ENCODE results near the gene UMOD.

Gene UMOD

GRCh38 chr16:20387978-20388377 is 35.5 kb upstream of the UMOD start (continued):
- no peak for TF ChIP-seq CSRNP3 (CRISPR knock-in tag; IDR thresholded peaks at IDR 0.05)
- TF ChIP-seq ISL1 (CRISPR knock-in tag; IDR thresholded peaks at IDR 0.05) = no peak
- no peak for TF ChIP-seq TCF4 (CRISPR knock-in tag; IDR thresholded peaks at IDR 0.05; ENCODE audit: borderline replicate concordance)
- no peak for TF ChIP-seq TSHZ2 (CRISPR knock-in tag; IDR thresholded peaks at IDR 0.05)
- no peak for TF ChIP-seq ZNF565 (CRISPR knock-in tag; conservative IDR thresholded peaks at IDR 0.05; ENCODE audit: low read depth)
- TF ChIP-seq OSR1 (CRISPR knock-in tag; IDR thresholded peaks at IDR 0.05) = no peak
- no peak for TF ChIP-seq ZNF8 (CRISPR knock-in tag; IDR thresholded peaks at IDR 0.05)

GRCh38 chr16:20385844-20386832 is 33.6 kb upstream of the UMOD start:
- TF ChIP-seq ISL1 (CRISPR knock-in tag; IDR thresholded peaks at IDR 0.05) (no peak), OSR1 (CRISPR knock-in tag; IDR thresholded peaks at IDR 0.05) (no peak), BACH2 (CRISPR knock-in tag; IDR thresholded peaks at IDR 0.05; ENCODE audit: borderline replicate concordance) (no peak), ZC3H10 (CRISPR knock-in tag; IDR thresholded peaks at IDR 0.05) (no peak), RARB (CRISPR knock-in tag; IDR thresholded peaks at IDR 0.05) (no peak)
- ATAC-seq = peak; percentile 74

GRCh38 chr16:20383106-20384029 is 30.9 kb upstream of the UMOD start:
- peak; percentile 97 for ATAC-seq
- TF ChIP-seq ZFP30 (CRISPR knock-in tag; IDR thresholded peaks at IDR 0.05) = no peak
- TF ChIP-seq ARNTL (CRISPR knock-in tag; IDR thresholded peaks at IDR 0.05; ENCODE audit: borderline replicate concordance, low read depth) = no peak
- no peak for TF ChIP-seq SNAI2 (CRISPR knock-in tag; IDR thresholded peaks at IDR 0.05)
- no peak for TF ChIP-seq TCF4 (CRISPR knock-in tag; IDR thresholded peaks at IDR 0.05; ENCODE audit: borderline replicate concordance)
- TF ChIP-seq PPARA (CRISPR knock-in tag; IDR thresholded peaks at IDR 0.05; ENCODE audit: borderline replicate concordance) = no peak
- no peak for TF ChIP-seq CSDC2 (CRISPR knock-in tag; IDR thresholded peaks at IDR 0.05)
- TF ChIP-seq OSR1 (CRISPR knock-in tag; IDR thresholded peaks at IDR 0.05) = no peak
- no peak for TF ChIP-seq ZFP3 (CRISPR knock-in tag; IDR thresholded peaks at IDR 0.05)
- TF ChIP-seq ZNF565 (CRISPR knock-in tag; conservative IDR thresholded peaks at IDR 0.05; ENCODE audit: low read depth) = no peak
- TF ChIP-seq ZC3H10 (CRISPR knock-in tag; IDR thresholded peaks at IDR 0.05) = no peak
- TF ChIP-seq TOX (CRISPR knock-in tag; IDR thresholded peaks at IDR 0.05; ENCODE audit: borderline replicate concordance) = no peak
- no peak for TF ChIP-seq CREB5 (CRISPR knock-in tag; IDR thresholded peaks at IDR 0.05; ENCODE audit: low read depth)
- no peak for TF ChIP-seq BACH2 (CRISPR knock-in tag; IDR thresholded peaks at IDR 0.05; ENCODE audit: borderline replicate concordance)

GRCh38 chr16:20382202-20382948 is 29.9 kb upstream of the UMOD start:
- ATAC-seq = no peak
- no peak for TF ChIP-seq ARNTL (CRISPR knock-in tag; IDR thresholded peaks at IDR 0.05; ENCODE audit: borderline replicate concordance, low read depth)
- no peak for TF ChIP-seq SNAI2 (CRISPR knock-in tag; IDR thresholded peaks at IDR 0.05)
